ENCODE data around the gene FRMD1.

- TF ChIP-seq GABPA (IDR thresholded peaks at IDR 0.05; ENCODE audit: low read depth) (no peak), CTCF (IDR thresholded peaks at IDR 0.05; ENCODE audit: insufficient read depth, low read length) (no peak), POLR2AphosphoS5 (IDR thresholded peaks at IDR 0.05; ENCODE audit: low read depth) (no peak)
These were observed 66.4 kb downstream of the FRMD1 start for GRCh38 chr6:168012431-168013249.
